Hepatocyte (in vitro differentiated cells): ENCODE data around the gene CTBP1. TPM values are rescaled to one million over a fixed set of nuclear protein-coding genes. Genes with fewer than 3 reads are reported as not detected.

Experiments used
- DNase-seq: peaks from one replicate; pipeline ENCODE4 v3.0.0-alpha.2; 2016; ENCODE audit warnings: low spot score
- H2AFZ ChIP-seq: fragments of 200-600 bp; sonication (generic); 2 replicates; pipeline ENCODE4 v1.6.0; 2016; ENCODE audit warnings: antibody characterized with exemption, mild to moderate bottlenecking
- H3K27ac ChIP-seq: fragments of 200-600 bp; sonication (generic); 2 replicates; pipeline ENCODE4 v1.5.1; 2016; ENCODE audit warnings: mild to moderate bottlenecking
- H3K27me3 ChIP-seq: fragments of 200-600 bp; sonication (generic); 2 replicates; pipeline ENCODE4 v1.6.1; 2016
- H3K36me3 ChIP-seq: fragments of 200-600 bp; sonication (generic); replicated peaks from 2 replicates; pipeline ENCODE4 v1.5.1; 2016; ENCODE audit warnings: low read depth; ENCODE audit not compliant: insufficient read depth
- H3K4me1 ChIP-seq: fragments of 200-600 bp; sonication (generic); 2 replicates; pipeline ENCODE4 v1.5.1; 2016; ENCODE audit warnings: mild to moderate bottlenecking, moderate library complexity; ENCODE audit not compliant: insufficient read depth
- H3K4me2 ChIP-seq: fragments of 200-600 bp; sonication (generic); 2 replicates; pipeline ENCODE4 v1.6.0; 2016
- H3K4me3 ChIP-seq: fragments of 200-600 bp; sonication (generic); 2 replicates; pipeline ENCODE4 v1.5.1; 2016; ENCODE audit warnings: mild to moderate bottlenecking
- H3K79me2 ChIP-seq: fragments of 200-600 bp; sonication (generic); 2 replicates; pipeline ENCODE4 v1.6.0; 2017; ENCODE audit warnings: mild to moderate bottlenecking
- H3K9me2 ChIP-seq: fragments of 200-600 bp; sonication (generic); replicated peaks from 2 replicates; pipeline ENCODE4 v1.6.0; 2017; ENCODE audit warnings: mild to moderate bottlenecking; ENCODE audit not compliant: insufficient read depth
- H3K9me3 ChIP-seq: fragments of 200-600 bp; sonication (generic); 2 replicates; pipeline ENCODE4 v1.5.1; 2016; ENCODE audit warnings: low read depth, mild to moderate bottlenecking
- H4K20me1 ChIP-seq: fragments of 200-600 bp; sonication (generic); 2 replicates; pipeline ENCODE4 v1.6.0; 2016; ENCODE audit warnings: mild to moderate bottlenecking; ENCODE audit not compliant: insufficient read depth, poor library complexity, severe bottlenecking
- EZH2 ChIP-seq: fragments of 200-600 bp; sonication (generic); IDR thresholded peaks from 2 replicates; pipeline ENCODE4 v1.6.1; 2016; ENCODE audit warnings: antibody characterized with exemption, mild to moderate bottlenecking, borderline replicate concordance
- EZH2phosphoT487 ChIP-seq: fragments of 200-600 bp; sonication (generic); IDR thresholded peaks from one replicate; pipeline ENCODE4 v1.6.1; 2018; ENCODE audit warnings: antibody characterized with exemption, mild to moderate bottlenecking, low read depth, moderate library complexity; ENCODE audit not compliant: unreplicated experiment, severe bottlenecking
- WGBS: methylation state at CpG from one replicate; pipeline ENCODE4 v1.1.6; 2016; ENCODE audit warnings: low lambda C conversion rate; ENCODE audit errors: missing lambda C conversion rate; 5-methylcytosine and 5-hydroxymethylcytosine counted together
- polyA plus RNA-seq: library from polyadenylated mRNA; unstranded; fragments of >200 nt; fragmentation: Nextera tagmentation; extraction: Ambion mirVana; gene quantifications from 2 replicates; pipeline ENCODE4 v1.2.1, GENCODE V29; 2016
- total RNA-seq: library from RNA; depleted of rRNA; stranded (reverse); fragments of >200 nt; gene quantifications from 2 replicates; pipeline ENCODE4 v1.2.3, GENCODE V29; 2014
- TF ChIP-seq, protein P1 (sequence below): fragments of 200-600 bp; sonication (generic); IDR thresholded peaks from 2 replicates; pipeline ENCODE4 v1.5.1; 2016; ENCODE audit warnings: antibody characterized with exemption, mild to moderate bottlenecking; ENCODE audit not compliant: poor library complexity

CTBP1 gene
- total and polyA plus RNA-seq, 2 experiments from 2014 or later: 169 to 179 TPM

GRCh38 chr4:1175635-1176229 lies 73.2 kb downstream of the CTBP1 start:
- Histone ChIP-seq H2AFZ (no peak overlapping the region), H3K4me1 (peaks cover 30% of the 10 kb centered on the region), H3K36me3 (no peaks in the 10 kb centered on the region), H3K79me2 (peaks cover 9% of the 10 kb centered on the region), H3K9me2 (no peaks in the 10 kb centered on the region), H3K27me3 (peaks cover 15% of the 10 kb centered on the region), H3K27ac (no peak overlapping the region), H3K4me2 (no peak overlapping the region), H4K20me1 (peaks cover 6% of the 10 kb centered on the region), H3K9me3 (no peaks in the 10 kb centered on the region), H3K4me3 (no peak overlapping the region)
- WGBS: 95% methylated on average over 7 of the region's 7 CpGs
- TF ChIP-seq EZH2phosphoT487 (no peak), EZH2 (no peak)
- TF ChIP-seq, protein P1, sequence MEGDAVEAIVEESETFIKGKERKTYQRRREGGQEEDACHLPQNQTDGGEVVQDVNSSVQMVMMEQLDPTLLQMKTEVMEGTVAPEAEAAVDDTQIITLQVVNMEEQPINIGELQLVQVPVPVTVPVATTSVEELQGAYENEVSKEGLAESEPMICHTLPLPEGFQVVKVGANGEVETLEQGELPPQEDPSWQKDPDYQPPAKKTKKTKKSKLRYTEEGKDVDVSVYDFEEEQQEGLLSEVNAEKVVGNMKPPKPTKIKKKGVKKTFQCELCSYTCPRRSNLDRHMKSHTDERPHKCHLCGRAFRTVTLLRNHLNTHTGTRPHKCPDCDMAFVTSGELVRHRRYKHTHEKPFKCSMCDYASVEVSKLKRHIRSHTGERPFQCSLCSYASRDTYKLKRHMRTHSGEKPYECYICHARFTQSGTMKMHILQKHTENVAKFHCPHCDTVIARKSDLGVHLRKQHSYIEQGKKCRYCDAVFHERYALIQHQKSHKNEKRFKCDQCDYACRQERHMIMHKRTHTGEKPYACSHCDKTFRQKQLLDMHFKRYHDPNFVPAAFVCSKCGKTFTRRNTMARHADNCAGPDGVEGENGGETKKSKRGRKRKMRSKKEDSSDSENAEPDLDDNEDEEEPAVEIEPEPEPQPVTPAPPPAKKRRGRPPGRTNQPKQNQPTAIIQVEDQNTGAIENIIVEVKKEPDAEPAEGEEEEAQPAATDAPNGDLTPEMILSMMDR: no peak
- no peak for DNase-seq

DNA sequence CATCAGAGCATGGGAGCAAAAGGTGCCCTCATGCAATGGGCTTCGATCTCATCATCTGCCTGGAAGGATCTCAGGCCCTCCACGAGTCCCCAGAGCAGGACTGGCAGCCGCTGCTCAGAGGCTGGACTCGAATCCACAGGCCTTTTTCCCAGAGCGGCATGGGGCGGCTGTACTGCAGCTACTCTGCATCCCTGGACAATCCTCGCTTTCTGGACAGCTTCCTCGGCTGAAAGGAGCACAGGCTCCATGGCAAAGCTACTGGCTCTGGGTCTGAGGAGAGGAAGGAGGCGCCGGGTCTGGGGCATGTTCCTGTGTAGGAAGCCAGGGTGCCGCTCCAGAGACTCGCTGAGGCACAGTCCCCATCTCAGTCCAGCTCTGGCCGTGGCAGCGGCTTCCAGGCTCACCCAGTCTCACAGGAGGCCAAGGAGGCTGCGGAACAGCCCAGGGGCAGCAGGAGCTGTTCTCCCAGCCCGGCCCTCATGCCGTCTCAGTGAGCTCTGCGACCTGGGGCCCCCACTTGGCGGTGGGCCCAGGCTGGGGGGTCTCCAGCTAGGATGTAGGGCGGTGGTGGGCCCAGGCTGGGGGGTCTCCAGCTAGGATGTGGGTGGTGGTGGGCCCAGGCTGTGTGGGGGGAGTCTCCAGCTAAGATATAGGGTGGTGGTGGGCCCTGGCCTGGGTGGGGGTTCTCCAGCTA lies 73.8 kb downstream of the CTBP1 start:
- peaks cover 12% of the 10 kb centered on the region for H3K79me2 ChIP-seq
- DNase-seq: peak; percentile 5
- H2AFZ ChIP-seq: no peak overlapping the region
- H3K27me3 ChIP-seq: peaks cover 21% of the 10 kb centered on the region
- peaks cover 30% of the 10 kb centered on the region for H3K4me1 ChIP-seq
- WGBS: 94% methylated on average over 20 of the region's 20 CpGs
- no peaks in the 10 kb centered on the region for H3K9me3 ChIP-seq
- H3K4me3 ChIP-seq: no peak overlapping the region
- peaks cover 8% of the 10 kb centered on the region for H4K20me1 ChIP-seq
- TF ChIP-seq, protein P1: no peak
- no peaks in the 10 kb centered on the region for H3K9me2 ChIP-seq
- no peak overlapping the region for H3K4me2 ChIP-seq
- no peak overlapping the region for H3K27ac ChIP-seq
- no peaks in the 10 kb centered on the region for H3K36me3 ChIP-seq

GRCh38 chr4:1172971-1173757 lies 75.8 kb downstream of the CTBP1 start:
- peaks cover 25% of the 10 kb centered on the region for H3K27me3 ChIP-seq
- DNase-seq: peak; percentile 79
- peak overlapping the region; percentile 89 for H3K27ac ChIP-seq
- H3K9me2 ChIP-seq: no peaks in the 10 kb centered on the region
- peaks cover 12% of the 10 kb centered on the region for H3K79me2 ChIP-seq
- 43% methylated on average over 20 of the region's 20 CpGs for WGBS
- H3K9me3 ChIP-seq: no peaks in the 10 kb centered on the region
- no peaks in the 10 kb centered on the region for H3K36me3 ChIP-seq
- TF ChIP-seq EZH2: no peak
- TF ChIP-seq, protein P1: no peak
- no peak for TF ChIP-seq EZH2phosphoT487
- H2AFZ ChIP-seq: no peak overlapping the region
- H3K4me3 ChIP-seq: no peak overlapping the region
- H4K20me1 ChIP-seq: peaks cover 8% of the 10 kb centered on the region
- H3K4me1 ChIP-seq: peaks cover 30% of the 10 kb centered on the region
- H3K4me2 ChIP-seq: peak overlapping the region; percentile 86
